ENCODE results near the gene PLPP2.

- TF ChIP-seq, protein P1, sequence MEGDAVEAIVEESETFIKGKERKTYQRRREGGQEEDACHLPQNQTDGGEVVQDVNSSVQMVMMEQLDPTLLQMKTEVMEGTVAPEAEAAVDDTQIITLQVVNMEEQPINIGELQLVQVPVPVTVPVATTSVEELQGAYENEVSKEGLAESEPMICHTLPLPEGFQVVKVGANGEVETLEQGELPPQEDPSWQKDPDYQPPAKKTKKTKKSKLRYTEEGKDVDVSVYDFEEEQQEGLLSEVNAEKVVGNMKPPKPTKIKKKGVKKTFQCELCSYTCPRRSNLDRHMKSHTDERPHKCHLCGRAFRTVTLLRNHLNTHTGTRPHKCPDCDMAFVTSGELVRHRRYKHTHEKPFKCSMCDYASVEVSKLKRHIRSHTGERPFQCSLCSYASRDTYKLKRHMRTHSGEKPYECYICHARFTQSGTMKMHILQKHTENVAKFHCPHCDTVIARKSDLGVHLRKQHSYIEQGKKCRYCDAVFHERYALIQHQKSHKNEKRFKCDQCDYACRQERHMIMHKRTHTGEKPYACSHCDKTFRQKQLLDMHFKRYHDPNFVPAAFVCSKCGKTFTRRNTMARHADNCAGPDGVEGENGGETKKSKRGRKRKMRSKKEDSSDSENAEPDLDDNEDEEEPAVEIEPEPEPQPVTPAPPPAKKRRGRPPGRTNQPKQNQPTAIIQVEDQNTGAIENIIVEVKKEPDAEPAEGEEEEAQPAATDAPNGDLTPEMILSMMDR (IDR thresholded peaks at IDR 0.05) = no peak
- TF ChIP-seq EP300 (IDR thresholded peaks at IDR 0.05) = no peak
Measured at GRCh38 chr19:287381-287871, 3.8 kb downstream of the PLPP2 start.
